Liver (tissue), 3 donors: ENCODE results near the gene MCTP2.

Experiments
- EGR1 ChIP-seq, 2 donors: IDR thresholded peaks; 2 replicates each; pipeline ENCODE4 v1.6.1; 2016 to 2018; ENCODE audit warnings: antibody characterized with exemption in 2 of 2, low read depth in 2 of 2
- FOXA1 ChIP-seq: IDR thresholded peaks from 2 replicates; pipeline ENCODE4 v1.6.1; 2016; ENCODE audit warnings: antibody characterized with exemption
- GABPA ChIP-seq, 2 donors: IDR thresholded peaks in 1 of 2; conservative IDR thresholded peaks in 1 of 2; 2 replicates each; pipeline ENCODE4 v1.6.1; 2016; ENCODE audit warnings: antibody characterized with exemption in 2 of 2, mild to moderate bottlenecking in 1 of 2, moderate library complexity in 1 of 2
- RAD21 ChIP-seq, 2 donors: IDR thresholded peaks; 2 replicates each; pipeline ENCODE4 v1.6.1; 2016; ENCODE audit warnings: antibody characterized with exemption in 2 of 2, mild to moderate bottlenecking in 2 of 2
- SP1 ChIP-seq: IDR thresholded peaks from 2 replicates; pipeline ENCODE4 v1.6.1; 2018; ENCODE audit warnings: antibody characterized with exemption, mild to moderate bottlenecking
- TAF1 ChIP-seq: conservative IDR thresholded peaks from 2 replicates; pipeline ENCODE4 v1.6.1; 2016; ENCODE audit warnings: antibody characterized with exemption, mild to moderate bottlenecking
- TF ChIP-seq, protein P1 (sequence below): fragments of 150-350 bp; IDR thresholded peaks from 2 replicates; pipeline ENCODE4 v1.5.1; 2017; ENCODE audit warnings: improper control_type of control experiment, low read depth, low read length; ENCODE audit not compliant: missing input control
- donor health status: healthy.
- donor health status: healthy.

DNA sequence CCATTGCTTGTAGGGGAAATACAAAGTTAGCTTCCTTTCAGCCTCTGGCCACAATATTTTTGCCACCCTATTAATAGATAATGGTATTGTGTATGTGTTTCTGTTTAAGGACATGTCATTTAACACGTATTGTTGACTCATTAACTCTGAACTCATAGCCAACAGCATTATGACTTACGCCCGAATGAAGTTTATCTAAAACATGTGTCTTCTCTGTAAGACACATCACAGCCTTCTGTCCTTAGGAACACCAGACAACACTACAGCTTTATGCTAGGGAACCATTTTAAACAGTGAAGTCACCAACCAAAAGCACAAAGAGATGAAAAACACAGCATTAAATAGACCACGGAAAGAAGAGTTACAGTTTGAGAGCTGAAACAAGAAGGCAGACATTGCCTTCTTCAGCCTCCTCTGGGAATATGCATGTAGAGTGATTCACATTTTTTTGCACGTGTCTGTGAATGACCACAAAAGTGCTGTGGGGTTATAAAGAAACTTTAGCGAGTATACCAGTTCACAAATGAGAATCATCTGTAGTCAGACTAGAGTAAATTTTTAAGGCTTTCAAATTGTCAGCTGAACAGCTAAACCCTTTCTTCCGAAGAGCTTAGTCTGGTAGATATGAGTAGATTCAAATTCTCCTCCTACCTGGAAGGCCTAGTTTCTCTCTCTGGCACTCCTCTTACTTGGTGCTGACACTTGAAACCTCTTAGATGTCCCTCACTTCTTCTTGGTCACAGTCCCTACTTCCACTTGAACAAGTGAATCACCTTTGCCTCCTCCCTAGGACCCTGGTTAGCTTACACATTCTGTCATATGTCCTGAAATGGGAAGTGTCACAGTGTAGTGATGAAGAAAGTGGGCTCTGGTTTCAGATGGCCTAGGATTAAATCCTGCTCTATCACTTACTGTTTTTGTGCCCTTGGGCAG, 32.2 kb downstream of the MCTP2 start:
- TF ChIP-seq, protein P1, sequence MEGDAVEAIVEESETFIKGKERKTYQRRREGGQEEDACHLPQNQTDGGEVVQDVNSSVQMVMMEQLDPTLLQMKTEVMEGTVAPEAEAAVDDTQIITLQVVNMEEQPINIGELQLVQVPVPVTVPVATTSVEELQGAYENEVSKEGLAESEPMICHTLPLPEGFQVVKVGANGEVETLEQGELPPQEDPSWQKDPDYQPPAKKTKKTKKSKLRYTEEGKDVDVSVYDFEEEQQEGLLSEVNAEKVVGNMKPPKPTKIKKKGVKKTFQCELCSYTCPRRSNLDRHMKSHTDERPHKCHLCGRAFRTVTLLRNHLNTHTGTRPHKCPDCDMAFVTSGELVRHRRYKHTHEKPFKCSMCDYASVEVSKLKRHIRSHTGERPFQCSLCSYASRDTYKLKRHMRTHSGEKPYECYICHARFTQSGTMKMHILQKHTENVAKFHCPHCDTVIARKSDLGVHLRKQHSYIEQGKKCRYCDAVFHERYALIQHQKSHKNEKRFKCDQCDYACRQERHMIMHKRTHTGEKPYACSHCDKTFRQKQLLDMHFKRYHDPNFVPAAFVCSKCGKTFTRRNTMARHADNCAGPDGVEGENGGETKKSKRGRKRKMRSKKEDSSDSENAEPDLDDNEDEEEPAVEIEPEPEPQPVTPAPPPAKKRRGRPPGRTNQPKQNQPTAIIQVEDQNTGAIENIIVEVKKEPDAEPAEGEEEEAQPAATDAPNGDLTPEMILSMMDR: no peak
- TF ChIP-seq RAD21 (IDR thresholded peaks at IDR 0.05) (no peak), GABPA (IDR thresholded peaks at IDR 0.05 in 1 of 2, conservative IDR thresholded peaks at IDR 0.05 in 1 of 2) (no peak), EGR1 (IDR thresholded peaks at IDR 0.05; ENCODE audit: low read depth in 2 of 2) (no peak), FOXA1 (no peak), SP1 (no peak), TAF1 (no peak)
